ENCODE data around the gene ABCC2.

The ABCC2 gene

GRCh38 chr10:99767901-99768300 lies 14.5 kb upstream of the ABCC2 start:
- no peak for TF ChIP-seq CTCF (IDR thresholded peaks at IDR 0.05; ENCODE audit: low read depth, low read length)
- DNase-seq: no peak
- Histone ChIP-seq H3K9me3 (no peaks in the 10 kb centered on the region), H3K4me1 (no peaks in the 10 kb centered on the region), H3K36me3 (no peaks in the 10 kb centered on the region), H3K4me3 (ENCODE audit: low read depth, low read length) (no peak overlapping the region), H3K27me3 (no peaks in the 10 kb centered on the region)

- no peaks in the 10 kb centered on the region for H3K27me3 ChIP-seq
- H3K9me3 ChIP-seq: no peaks in the 10 kb centered on the region
- H3K4me1 ChIP-seq: no peaks in the 10 kb centered on the region
- H3K36me3 ChIP-seq: no peaks in the 10 kb centered on the region
- TF ChIP-seq CTCF (IDR thresholded peaks at IDR 0.05; ENCODE audit: low read depth, low read length): no peak
- H3K4me3 ChIP-seq (ENCODE audit: low read depth, low read length): no peak overlapping the region
- no peak for DNase-seq
Observed at GRCh38 chr10:99768556-99768955, 13.9 kb upstream of the ABCC2 start.

GRCh38 chr10:99769706-99770105 lies 12.7 kb upstream of the ABCC2 start:
- Histone ChIP-seq H3K36me3 (no peaks in the 10 kb centered on the region), H3K4me1 (no peaks in the 10 kb centered on the region), H3K27me3 (no peaks in the 10 kb centered on the region), H3K4me3 (ENCODE audit: low read depth, low read length) (no peak overlapping the region), H3K9me3 (no peaks in the 10 kb centered on the region)
- no peak for DNase-seq
- no peak for TF ChIP-seq CTCF (IDR thresholded peaks at IDR 0.05; ENCODE audit: low read depth, low read length)

- TF ChIP-seq CTCF (IDR thresholded peaks at IDR 0.05; ENCODE audit: low read depth, low read length): no peak
- no peaks in the 10 kb centered on the region for H3K4me1 ChIP-seq
- no peaks in the 10 kb centered on the region for H3K27me3 ChIP-seq
- H3K9me3 ChIP-seq: no peaks in the 10 kb centered on the region
- DNase-seq: no peak
- H3K36me3 ChIP-seq: no peaks in the 10 kb centered on the region
- H3K4me3 ChIP-seq (ENCODE audit: low read depth, low read length): no peak overlapping the region
Observed at GRCh38 chr10:99770408-99771045, 11.9 kb upstream of the ABCC2 start.

GRCh38 chr10:99775850-99776249 lies 6.6 kb upstream of the ABCC2 start:
- H3K4me3 ChIP-seq (ENCODE audit: low read depth, low read length): no peak overlapping the region
- H3K27me3 ChIP-seq: no peaks in the 10 kb centered on the region
- no peak for DNase-seq

More at GRCh38 chr10:99775850-99776249, 6.6 kb upstream of the ABCC2 start:
- Histone ChIP-seq H3K4me1 (peaks cover 7% of the 10 kb centered on the region), H3K9me3 (no peaks in the 10 kb centered on the region), H3K36me3 (no peaks in the 10 kb centered on the region)
- no peak for TF ChIP-seq CTCF (IDR thresholded peaks at IDR 0.05; ENCODE audit: low read depth, low read length)
